DND-41 (cell line): Measurements from ENCODE around the gene HOXA3.

Experiments
- ATAC-seq: fragments of 200-7000 bp; cut with Tn5 transposase; 3 replicates; pipeline ENCODE4 v1.9.1; 2021; ENCODE audit warnings: low read depth; ENCODE audit not compliant: insufficient read depth
- DNase-seq: peaks from one replicate; pipeline ENCODE4 v3.0.0-alpha.2; 2020
- H2AFZ ChIP-seq: 2 replicates; pipeline ENCODE4 v1.6.0; 2012; ENCODE audit warnings: low read depth, low read length
- H3K27ac ChIP-seq: 2 replicates; pipeline ENCODE4 v1.5.1; 2012; ENCODE audit warnings: low read length, inconsistent platforms
- H3K27me3 ChIP-seq: fragments of 200-600 bp; sonication (generic); 2 replicates; pipeline ENCODE4 v1.6.0; 2012; ENCODE audit warnings: low read length, mild to moderate bottlenecking, inconsistent platforms; ENCODE audit not compliant: insufficient read depth, poor library complexity
- H3K36me3 ChIP-seq: 2 replicates; pipeline ENCODE4 v1.5.1; 2012; ENCODE audit warnings: low read length, inconsistent platforms; ENCODE audit not compliant: insufficient read depth
- H3K4me1 ChIP-seq: 2 replicates; pipeline ENCODE4 v1.5.1; 2012; ENCODE audit warnings: mild to moderate bottlenecking, low read length; ENCODE audit not compliant: insufficient read depth
- H3K4me2 ChIP-seq: 2 replicates; pipeline ENCODE4 v1.6.0; 2012; ENCODE audit warnings: mild to moderate bottlenecking, moderate library complexity, low read length, inconsistent platforms; ENCODE audit not compliant: insufficient read depth
- H3K4me3 ChIP-seq, 2 experiments: fragments of 200-600 bp in 1 of 2; shearing (Covaris generic) in 1 of 2; 2 replicates each; pipeline ENCODE4 v1.5.1; 2012 to 2016; ENCODE audit warnings: inconsistent platforms in 2 of 2, low read length in 2 of 2, mild to moderate bottlenecking in 2 of 2, low read depth in 1 of 2, moderate library complexity in 1 of 2
- H3K79me2 ChIP-seq: 2 replicates; pipeline ENCODE4 v1.6.0; 2012; ENCODE audit warnings: low read length, inconsistent platforms; ENCODE audit not compliant: insufficient read depth
- H3K9ac ChIP-seq: 2 replicates; pipeline ENCODE4 v1.6.0; 2012; ENCODE audit warnings: low read depth, mild to moderate bottlenecking, inconsistent platforms, low read length, moderate library complexity
- H3K9me3 ChIP-seq: 2 replicates; pipeline ENCODE4 v1.5.1; 2012; ENCODE audit warnings: low read length, moderate library complexity, mild to moderate bottlenecking, inconsistent platforms; ENCODE audit not compliant: insufficient read depth, severe bottlenecking
- H4K20me1 ChIP-seq: 2 replicates; pipeline ENCODE4 v1.6.0; 2012; ENCODE audit warnings: low read length; ENCODE audit not compliant: insufficient read depth
- EZH2 ChIP-seq: IDR thresholded peaks from 3 replicates; pipeline ENCODE4 v1.6.1; 2012; ENCODE audit warnings: borderline replicate concordance, low read depth, mild to moderate bottlenecking, moderate library complexity, low read length, inconsistent platforms; ENCODE audit not compliant: severe bottlenecking
- TF ChIP-seq, protein P1 (sequence below): IDR thresholded peaks from 2 replicates; pipeline ENCODE4 v1.5.1; 2012; ENCODE audit warnings: borderline replicate concordance, low read length, moderate library complexity, mild to moderate bottlenecking; ENCODE audit not compliant: poor library complexity, severe bottlenecking; ENCODE audit errors: extremely low read depth

HOXA3 gene

DNA sequence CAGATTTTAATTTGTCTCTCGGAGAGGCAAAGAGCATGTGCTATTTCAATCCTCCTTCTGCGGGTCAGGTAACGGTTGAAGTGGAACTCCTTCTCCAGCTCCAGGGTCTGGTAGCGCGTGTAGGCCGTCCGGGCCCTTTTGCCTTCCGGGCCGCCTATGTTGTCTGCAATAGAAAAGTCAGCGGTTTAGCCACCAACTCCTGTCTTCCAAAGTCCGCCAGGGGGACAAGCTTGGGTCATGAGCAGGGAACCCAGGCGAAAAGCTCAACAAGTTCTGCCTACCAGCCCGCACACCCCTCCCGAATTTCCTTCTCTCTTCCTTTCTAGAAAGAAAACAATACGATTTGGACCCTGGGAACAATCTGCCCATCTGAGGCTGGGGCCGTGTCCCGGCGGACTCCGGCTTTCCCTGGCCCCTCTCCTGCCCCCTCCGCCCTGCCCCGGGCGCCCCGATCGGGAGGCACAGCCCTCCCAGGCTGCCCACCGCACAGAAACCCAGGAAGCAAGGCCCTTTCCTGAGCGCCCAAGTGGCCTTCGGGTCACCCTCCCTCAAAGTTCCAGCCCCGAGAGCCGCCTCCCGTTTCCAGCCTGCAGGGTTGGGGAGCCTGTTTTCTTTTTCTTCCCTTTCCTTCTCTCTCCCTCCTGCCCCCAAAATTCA, 10.3 kb downstream of the HOXA3 start:
- Histone ChIP-seq H3K79me2 (no peaks in the 10 kb centered on the region), H3K4me2 (no peak overlapping the region), H2AFZ (no peak overlapping the region), H3K27ac (no peak overlapping the region), H3K36me3 (peaks cover 13% of the 10 kb centered on the region), H3K9me3 (no peaks in the 10 kb centered on the region), H3K4me3 (no peak overlapping the region), H3K4me1 (no peaks in the 10 kb centered on the region), H4K20me1 (no peaks in the 10 kb centered on the region), H3K9ac (no peak overlapping the region), H3K27me3 (peaks cover 1% of the 10 kb centered on the region)
- ATAC-seq: no peak
- TF ChIP-seq EZH2: no peak
- TF ChIP-seq, protein P1, sequence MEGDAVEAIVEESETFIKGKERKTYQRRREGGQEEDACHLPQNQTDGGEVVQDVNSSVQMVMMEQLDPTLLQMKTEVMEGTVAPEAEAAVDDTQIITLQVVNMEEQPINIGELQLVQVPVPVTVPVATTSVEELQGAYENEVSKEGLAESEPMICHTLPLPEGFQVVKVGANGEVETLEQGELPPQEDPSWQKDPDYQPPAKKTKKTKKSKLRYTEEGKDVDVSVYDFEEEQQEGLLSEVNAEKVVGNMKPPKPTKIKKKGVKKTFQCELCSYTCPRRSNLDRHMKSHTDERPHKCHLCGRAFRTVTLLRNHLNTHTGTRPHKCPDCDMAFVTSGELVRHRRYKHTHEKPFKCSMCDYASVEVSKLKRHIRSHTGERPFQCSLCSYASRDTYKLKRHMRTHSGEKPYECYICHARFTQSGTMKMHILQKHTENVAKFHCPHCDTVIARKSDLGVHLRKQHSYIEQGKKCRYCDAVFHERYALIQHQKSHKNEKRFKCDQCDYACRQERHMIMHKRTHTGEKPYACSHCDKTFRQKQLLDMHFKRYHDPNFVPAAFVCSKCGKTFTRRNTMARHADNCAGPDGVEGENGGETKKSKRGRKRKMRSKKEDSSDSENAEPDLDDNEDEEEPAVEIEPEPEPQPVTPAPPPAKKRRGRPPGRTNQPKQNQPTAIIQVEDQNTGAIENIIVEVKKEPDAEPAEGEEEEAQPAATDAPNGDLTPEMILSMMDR: no peak
- no peak for DNase-seq

DNA sequence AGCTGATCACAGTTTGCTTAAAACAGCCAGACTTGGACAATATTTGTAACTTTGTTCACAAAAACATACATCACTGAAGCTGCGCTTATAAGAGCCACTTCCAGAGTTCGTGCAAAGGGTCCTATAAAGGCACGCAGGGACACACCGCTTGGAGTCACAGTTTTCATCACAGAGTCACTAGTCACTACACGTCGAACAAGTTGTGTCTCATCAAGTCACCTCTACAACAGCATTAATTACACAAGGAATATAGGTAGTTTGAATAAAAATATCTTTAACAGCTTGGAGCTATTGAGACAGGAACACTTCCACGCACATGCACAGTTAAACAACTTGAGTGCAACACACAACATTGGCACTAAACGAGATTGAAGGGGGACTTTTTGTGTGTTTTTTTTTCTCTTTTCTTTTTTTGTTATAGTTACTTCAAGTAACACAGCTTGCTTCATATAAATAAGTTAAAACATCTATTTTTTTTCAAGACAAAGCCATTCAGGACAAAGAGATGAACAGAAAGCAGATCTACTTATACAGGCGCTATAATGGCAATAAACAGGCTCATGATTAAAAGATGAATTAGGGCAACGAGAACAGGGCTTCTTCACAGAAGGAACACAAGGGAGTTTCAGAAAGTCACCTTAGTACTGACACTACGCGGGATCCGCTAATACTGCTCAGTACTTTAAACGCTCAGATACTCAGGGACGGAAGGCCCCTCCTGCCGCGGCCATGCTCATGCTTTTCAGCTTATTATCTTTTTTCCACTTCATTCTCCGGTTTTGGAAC, 11.1 kb downstream of the HOXA3 start:
- H3K9me3 ChIP-seq: no peaks in the 10 kb centered on the region
- peaks cover 8% of the 10 kb centered on the region for H3K36me3 ChIP-seq
- TF ChIP-seq EZH2: no peak
- no peak overlapping the region for H2AFZ ChIP-seq
- no peak for ATAC-seq
- no peak for DNase-seq
- no peaks in the 10 kb centered on the region for H3K79me2 ChIP-seq
- H3K4me2 ChIP-seq: no peak overlapping the region
- no peak overlapping the region for H3K27ac ChIP-seq
- no peak overlapping the region for H3K9ac ChIP-seq
- H3K4me3 ChIP-seq: no peak overlapping the region
- no peaks in the 10 kb centered on the region for H3K4me1 ChIP-seq
- H3K27me3 ChIP-seq: peaks cover 5% of the 10 kb centered on the region
- no peaks in the 10 kb centered on the region for H4K20me1 ChIP-seq

DNA sequence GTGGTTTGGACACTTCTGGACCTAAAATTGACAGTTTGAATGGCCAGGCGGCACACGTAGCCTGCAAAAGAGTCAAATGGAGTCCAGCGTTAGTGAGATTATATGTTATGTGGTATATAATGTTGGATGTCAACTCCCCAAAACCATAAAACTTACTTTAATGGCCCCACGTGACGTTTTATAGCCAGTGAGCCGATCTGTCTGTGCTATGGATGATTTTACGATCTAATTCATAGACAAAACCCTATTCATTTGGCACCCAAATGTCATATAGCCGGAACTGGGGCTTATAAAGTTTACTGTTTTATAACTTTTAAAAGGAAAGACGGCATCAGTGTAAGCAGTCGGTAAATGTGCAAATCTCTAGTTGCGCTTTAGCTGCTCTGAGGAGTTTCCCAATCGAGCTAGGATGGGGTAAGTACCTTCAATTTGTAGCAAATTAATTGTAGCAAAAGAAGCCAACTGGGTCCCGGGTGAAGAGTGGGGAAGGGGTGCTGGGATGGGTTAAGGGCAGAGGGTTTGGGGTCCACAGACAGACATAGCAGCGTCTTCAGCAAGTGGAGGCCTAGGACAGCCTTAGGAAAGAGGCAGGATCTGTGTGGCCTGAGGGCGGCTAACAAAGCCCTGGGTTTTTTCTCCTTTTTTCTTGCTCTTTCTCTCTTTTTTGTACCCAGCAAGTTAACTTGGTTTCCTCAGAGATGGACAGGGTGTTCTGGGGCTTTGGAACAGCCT, 12.1 kb downstream of the HOXA3 start:
- H3K9me3 ChIP-seq: no peaks in the 10 kb centered on the region
- ATAC-seq (no peak), DNase-seq (no peak)
- H3K36me3 ChIP-seq: peaks cover 3% of the 10 kb centered on the region
- no peaks in the 10 kb centered on the region for H3K4me1 ChIP-seq
- TF ChIP-seq, protein P1: no peak
- TF ChIP-seq EZH2: no peak
- no peak overlapping the region for H2AFZ ChIP-seq
- H3K9ac ChIP-seq: no peak overlapping the region
- no peak overlapping the region for H3K27ac ChIP-seq
- no peaks in the 10 kb centered on the region for H3K79me2 ChIP-seq
- no peak overlapping the region for H3K4me3 ChIP-seq
- no peaks in the 10 kb centered on the region for H4K20me1 ChIP-seq
- no peak overlapping the region for H3K4me2 ChIP-seq
- H3K27me3 ChIP-seq: peaks cover 5% of the 10 kb centered on the region
